OCI-LY7 (cell line): ENCODE measurements around the gene ACVR1. TPM values are rescaled to one million over a fixed set of nuclear protein-coding genes. Genes with fewer than 3 reads are reported as not detected.

Experiments
- BruUV-seq: library from RNA; stranded (reverse); fragments of 400-500 nt; replicated peaks from 2 replicates; lab custom pipeline; 2021; lab: Mats Ljungman, UMichigan
- CTCF ChIA-PET: fragments of 300-600 bp; sonication (Branson Sonifier 250); formaldehyde crosslinking; loops from one replicate; lab custom pipeline; 2022; ENCODE audit warnings: antibody characterized with exemption; ENCODE audit not compliant: unreplicated experiment; lab: Charles Lee
- POLR2A ChIA-PET: fragments of 300-600 bp; sonication (Branson Sonifier 250); formaldehyde crosslinking; loops from one replicate; lab custom pipeline; 2022; ENCODE audit warnings: antibody characterized with exemption; lab: Charles Lee
- DNase-seq: peaks from one replicate; pipeline ENCODE4 v3.0.0-alpha.2; 2015; ENCODE audit warnings: low spot score
- H2AFZ ChIP-seq: fragments of 200-600 bp; sonication (generic), shearing (Covaris generic); 2 replicates; pipeline ENCODE4 v1.6.1; 2014; ENCODE audit warnings: mild to moderate bottlenecking, antibody characterized with exemption, low read length, moderate library complexity
- H3K27ac ChIP-seq: fragments of 200-600 bp; sonication (generic); 2 replicates; pipeline ENCODE4 v1.5.1; 2014; ENCODE audit warnings: mixed run types, low read depth, mild to moderate bottlenecking, moderate library complexity, low read length, inconsistent platforms; ENCODE audit not compliant: poor library complexity, severe bottlenecking
- H3K36me3 ChIP-seq: fragments of 200-600 bp; sonication (generic); 2 replicates; pipeline ENCODE4 v1.6.1; 2014; ENCODE audit warnings: mild to moderate bottlenecking, antibody characterized with exemption, low read length, moderate library complexity, mixed read lengths; ENCODE audit not compliant: insufficient read depth
- H3K4me1 ChIP-seq: fragments of 200-600 bp; sonication (generic); 2 replicates; pipeline ENCODE4 v1.5.1; 2014; ENCODE audit warnings: mild to moderate bottlenecking, low read length; ENCODE audit not compliant: insufficient read depth, poor library complexity, severe bottlenecking
- H3K4me2 ChIP-seq: fragments of 200-600 bp; sonication (generic); 2 replicates; pipeline ENCODE4 v1.6.1; 2014; ENCODE audit warnings: mild to moderate bottlenecking, low read length
- H3K4me3 ChIP-seq: fragments of 200-600 bp; sonication (generic); 2 replicates; pipeline ENCODE4 v1.5.1; 2014; ENCODE audit warnings: mild to moderate bottlenecking, low read depth, low read length; ENCODE audit not compliant: poor library complexity, severe bottlenecking
- H3K79me2 ChIP-seq: fragments of 200-600 bp; sonication (generic); 2 replicates; pipeline ENCODE4 v1.6.1; 2016; ENCODE audit warnings: low read depth, mild to moderate bottlenecking, low read length, moderate library complexity, mixed read lengths; ENCODE audit not compliant: insufficient read depth
- H3K9me2 ChIP-seq: fragments of 200-600 bp; sonication (generic); 2 replicates; pipeline ENCODE4 v1.6.1; 2016; ENCODE audit warnings: mild to moderate bottlenecking, low read length, mixed read lengths; ENCODE audit not compliant: insufficient read depth
- H3K9me3 ChIP-seq: fragments of 200-600 bp; sonication (generic); 2 replicates; pipeline ENCODE4 v1.6.1; 2014; ENCODE audit warnings: mild to moderate bottlenecking, mixed run types, low read length, mixed read lengths
- H4K20me1 ChIP-seq: fragments of 200-600 bp; sonication (generic); 2 replicates; pipeline ENCODE4 v1.6.1; 2014; ENCODE audit warnings: mild to moderate bottlenecking, antibody characterized with exemption, low read length, moderate library complexity, mixed read lengths; ENCODE audit not compliant: insufficient read depth
- EZH2phosphoT487 ChIP-seq: fragments of 200-600 bp; sonication (generic); IDR thresholded peaks from 2 replicates; pipeline ENCODE4 v1.6.1; 2018; ENCODE audit warnings: low read depth, borderline replicate concordance, mild to moderate bottlenecking, mixed run types, antibody characterized with exemption, low read length, moderate library complexity, mixed read lengths
- intact Hi-C: fragments of 100-400 bp; cut with micrococcal nuclease; formaldehyde crosslinking; loops from one replicate; pipeline ENCODE4 v1.10.0; 2022; ENCODE audit not compliant: unreplicated experiment
- small RNA-seq: library from RNA; depleted of rRNA; stranded (forward); fragments of <200 nt; gene quantifications from one replicate; pipeline ENCODE3, GENCODE V24; 2014
- total RNA-seq, 2 experiments: library from RNA; depleted of rRNA in 1 of 2; stranded (reverse); fragments of >200 nt in 1 of 2; shearing (Covaris generic) in 1 of 2; gene quantifications; 2 replicates each; pipeline ENCODE4 v1.2.3, GENCODE V29; 2014 to 2022
- TF ChIP-seq, protein P1 (sequence below): fragments of 200-600 bp; sonication (generic); conservative IDR thresholded peaks from 2 replicates; pipeline ENCODE4 v1.5.1; 2014; ENCODE audit warnings: mild to moderate bottlenecking, antibody characterized with exemption, low read length, moderate library complexity, mixed read lengths

The ACVR1 gene
- total RNA-seq, 2 experiments from 2014 or later: 0.13 to 3.9 TPM

DNA sequence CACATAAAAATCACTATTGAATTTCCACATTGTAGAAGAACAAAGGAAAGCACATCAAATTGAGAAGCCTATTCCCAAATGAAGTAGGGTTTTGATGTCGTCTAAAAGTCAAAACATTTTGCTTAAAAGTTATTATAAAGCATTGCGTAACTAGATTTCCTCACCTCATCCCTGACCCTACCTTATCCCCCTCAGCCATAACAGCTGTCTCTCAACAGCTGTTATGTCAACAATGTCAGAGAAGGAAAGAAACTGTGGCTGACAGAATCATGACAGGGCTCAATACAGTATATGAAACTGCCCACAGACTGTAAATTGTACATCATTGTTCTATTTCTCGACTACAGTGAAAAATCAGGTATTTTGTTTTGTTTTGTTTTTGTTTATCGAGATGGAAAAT is 184.4 kb downstream of the ACVR1 start:
- Histone ChIP-seq H3K27ac (no peak overlapping the region), H4K20me1 (no peaks in the 10 kb centered on the region), H3K4me3 (no peak overlapping the region), H3K4me1 (no peaks in the 10 kb centered on the region), H3K9me2 (no peaks in the 10 kb centered on the region), H3K36me3 (no peaks in the 10 kb centered on the region), H3K79me2 (no peaks in the 10 kb centered on the region), H3K4me2 (no peak overlapping the region), H2AFZ (no peak overlapping the region), H3K9me3 (no peaks in the 10 kb centered on the region)
- no TSS peak for BruUV-seq
- TF ChIP-seq, protein P1, sequence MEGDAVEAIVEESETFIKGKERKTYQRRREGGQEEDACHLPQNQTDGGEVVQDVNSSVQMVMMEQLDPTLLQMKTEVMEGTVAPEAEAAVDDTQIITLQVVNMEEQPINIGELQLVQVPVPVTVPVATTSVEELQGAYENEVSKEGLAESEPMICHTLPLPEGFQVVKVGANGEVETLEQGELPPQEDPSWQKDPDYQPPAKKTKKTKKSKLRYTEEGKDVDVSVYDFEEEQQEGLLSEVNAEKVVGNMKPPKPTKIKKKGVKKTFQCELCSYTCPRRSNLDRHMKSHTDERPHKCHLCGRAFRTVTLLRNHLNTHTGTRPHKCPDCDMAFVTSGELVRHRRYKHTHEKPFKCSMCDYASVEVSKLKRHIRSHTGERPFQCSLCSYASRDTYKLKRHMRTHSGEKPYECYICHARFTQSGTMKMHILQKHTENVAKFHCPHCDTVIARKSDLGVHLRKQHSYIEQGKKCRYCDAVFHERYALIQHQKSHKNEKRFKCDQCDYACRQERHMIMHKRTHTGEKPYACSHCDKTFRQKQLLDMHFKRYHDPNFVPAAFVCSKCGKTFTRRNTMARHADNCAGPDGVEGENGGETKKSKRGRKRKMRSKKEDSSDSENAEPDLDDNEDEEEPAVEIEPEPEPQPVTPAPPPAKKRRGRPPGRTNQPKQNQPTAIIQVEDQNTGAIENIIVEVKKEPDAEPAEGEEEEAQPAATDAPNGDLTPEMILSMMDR: no peak
- TF ChIP-seq EZH2phosphoT487: no peak
- intact Hi-C loops: no loop called here
- CTCF ChIA-PET: no interaction called here
- DNase-seq: no peak
- POLR2A ChIA-PET: no interaction called here

DNA sequence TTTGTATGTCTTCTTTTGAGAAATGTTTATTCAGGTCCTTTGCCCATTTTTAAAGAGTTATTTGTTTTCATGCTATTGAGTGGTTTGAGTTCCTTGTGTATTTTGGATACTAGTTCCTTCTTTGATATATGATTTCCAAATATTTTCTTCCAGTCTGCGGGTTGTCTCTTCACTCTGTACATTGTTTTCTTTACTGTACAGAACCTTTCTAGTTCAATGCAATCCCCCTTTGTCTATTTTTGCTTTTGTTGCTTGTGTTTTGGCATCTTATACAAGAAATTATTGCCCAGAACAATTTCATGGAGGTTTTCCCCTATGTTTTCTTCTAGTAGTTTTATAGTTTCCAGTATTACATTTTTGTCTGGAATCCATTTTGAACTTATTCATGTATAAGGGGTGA is 185.0 kb downstream of the ACVR1 start:
- DNase-seq: no peak
- Histone ChIP-seq H3K4me2 (no peak overlapping the region), H3K79me2 (no peaks in the 10 kb centered on the region), H3K9me3 (no peaks in the 10 kb centered on the region), H4K20me1 (no peaks in the 10 kb centered on the region), H3K4me1 (no peaks in the 10 kb centered on the region), H3K36me3 (no peaks in the 10 kb centered on the region), H2AFZ (no peak overlapping the region), H3K4me3 (no peak overlapping the region), H3K9me2 (no peaks in the 10 kb centered on the region), H3K27ac (no peak overlapping the region)
- BruUV-seq: no TSS peak
- no peak for TF ChIP-seq EZH2phosphoT487
- TF ChIP-seq, protein P1: no peak
- intact Hi-C loops: no loop called here
- POLR2A ChIA-PET: no interaction called here
- CTCF ChIA-PET: no interaction called here

Small RNA genes within 50 kb of the gene (small RNA-seq; reads per million reads assigned to genes)
- gene RNU6-436P: not detected

Other genes starting within 250 kb of the ACVR1 start
- 0.03 TPM in 1 of 2 replicates, not detected in the other for gene ACVR1C, start 247.5 kb downstream of the ACVR1 start, total RNA-seq (2014; rRNA removed; shearing (Covaris generic))
- gene ACVR1C, start 247.5 kb downstream of the ACVR1 start, total RNA-seq (2022): not detected in 2 replicates
- not detected in 2 replicates for gene UPP2, start 225.5 kb upstream of the ACVR1 start, total RNA-seq (2014; rRNA removed; shearing (Covaris generic))
- gene UPP2, start 225.5 kb upstream of the ACVR1 start, total RNA-seq (2022): not detected in 2 replicates